Panc1 (cell line): ENCODE measurements around the gene IGFBP7. TPM values are rescaled to one million over a fixed set of nuclear protein-coding genes. Genes with fewer than 3 reads are reported as not detected.

Experiments
- ATAC-seq: fragments of 200-7000 bp; cut with Tn5 transposase; 2 replicates; pipeline ENCODE4 v1.9.1; 2020; ENCODE audit warnings: mild to moderate bottlenecking, moderate library complexity
- BruUV-seq: library from RNA; stranded (reverse); fragments of 400-500 nt; replicated peaks from 2 replicates; lab custom pipeline; 2021; lab: Mats Ljungman, UMichigan
- CTCF ChIA-PET: fragments of 300-600 bp; sonication (Branson Sonifier 250); formaldehyde crosslinking; loops from one replicate; lab custom pipeline; 2022; ENCODE audit warnings: antibody characterized with exemption; lab: Charles Lee
- POLR2A ChIA-PET: fragments of 300-600 bp; sonication (Branson Sonifier 250); formaldehyde crosslinking; loops from one replicate; lab custom pipeline; 2022; ENCODE audit warnings: antibody characterized with exemption; lab: Charles Lee
- DNase-seq: peaks from one replicate; pipeline ENCODE4 v3.0.0-alpha.2; 2010; ENCODE audit warnings: low read depth, low spot score
- H3K27ac ChIP-seq: 2 replicates; pipeline ENCODE4 v1.5.1; 2011; ENCODE audit warnings: mild to moderate bottlenecking, low read length, inconsistent platforms
- H3K27me3 ChIP-seq: fragments of 200-500 bp; sonication (Bioruptor generic); 2 replicates; pipeline ENCODE4 v1.6.0; 2014; ENCODE audit warnings: low read length, inconsistent platforms; ENCODE audit not compliant: control insufficient read depth, insufficient read depth
- H3K36me3 ChIP-seq: fragments of 200-500 bp; sonication (Bioruptor generic); 2 replicates; pipeline ENCODE4 v1.5.1; 2014; ENCODE audit warnings: inconsistent platforms, mild to moderate bottlenecking, low read length, moderate library complexity; ENCODE audit not compliant: control insufficient read depth, insufficient read depth
- H3K4me1 ChIP-seq: 2 replicates; pipeline ENCODE4 v1.5.1; 2011; ENCODE audit warnings: inconsistent platforms, mild to moderate bottlenecking, low read length, moderate library complexity; ENCODE audit not compliant: control insufficient read depth, insufficient read depth
- H3K4me3 ChIP-seq, 2 experiments: 2 replicates each; pipeline ENCODE4 v1.5.1; 2011 to 2012; ENCODE audit warnings: low read depth in 2 of 2, low read length in 2 of 2, mild to moderate bottlenecking in 2 of 2, inconsistent platforms in 1 of 2, moderate library complexity in 1 of 2
- H3K9me3 ChIP-seq: fragments of 200-500 bp; sonication (Bioruptor generic); 2 replicates; pipeline ENCODE4 v1.5.1; 2014; ENCODE audit warnings: low read depth, mild to moderate bottlenecking, inconsistent platforms, low read length, moderate library complexity; ENCODE audit not compliant: control insufficient read depth, insufficient read depth
- POLR2AphosphoS5 ChIP-seq: IDR thresholded peaks from 2 replicates; pipeline ENCODE4 v1.6.1; 2012; ENCODE audit warnings: mild to moderate bottlenecking, low read depth, low read length, moderate library complexity
- SIN3A ChIP-seq: IDR thresholded peaks from 2 replicates; pipeline ENCODE4 v1.6.1; 2012; ENCODE audit warnings: low read depth, mild to moderate bottlenecking, low read length, moderate library complexity, borderline replicate concordance; ENCODE audit not compliant: insufficient read depth
- TCF7L2 ChIP-seq: IDR thresholded peaks from 2 replicates; pipeline ENCODE4 v1.6.1; 2011; ENCODE audit warnings: mild to moderate bottlenecking, low read depth, low read length, inconsistent platforms
- in situ Hi-C: cut with HindIII; loops from 2 replicates; pipeline ENCODE4 v1.10.0; 2016; ENCODE audit warnings: low sequenced_read_pairs, low pct_unique_long_range_greater_than_20kb
- intact Hi-C: fragments of 100-400 bp; cut with micrococcal nuclease; formaldehyde crosslinking; loops from one replicate; pipeline ENCODE4 v1.10.0; 2022; ENCODE audit not compliant: unreplicated experiment
- total RNA-seq: library from RNA; stranded (reverse); gene quantifications from one replicate; pipeline ENCODE4 v1.2.1, GENCODE V29; 2021; ENCODE audit not compliant: unreplicated experiment
- TF ChIP-seq, protein P1 (sequence below), 2 experiments: IDR thresholded peaks; 2 replicates each; pipeline ENCODE4 v1.6.1; 2011 to 2012; ENCODE audit warnings: low read depth in 2 of 2, control low read depth in 1 of 2, low read length in 1 of 2, mild to moderate bottlenecking in 1 of 2, moderate library complexity in 1 of 2; ENCODE audit not compliant: insufficient read depth in 1 of 2
- TF ChIP-seq, protein P2 (sequence below): fragments of 450-650 bp; IDR thresholded peaks from 2 replicates; pipeline ENCODE4 v1.5.1; 2017; ENCODE audit warnings: mild to moderate bottlenecking

IGFBP7 gene
- total RNA-seq, 1 experiment from 2014 or later = 9.5 TPM

DNA sequence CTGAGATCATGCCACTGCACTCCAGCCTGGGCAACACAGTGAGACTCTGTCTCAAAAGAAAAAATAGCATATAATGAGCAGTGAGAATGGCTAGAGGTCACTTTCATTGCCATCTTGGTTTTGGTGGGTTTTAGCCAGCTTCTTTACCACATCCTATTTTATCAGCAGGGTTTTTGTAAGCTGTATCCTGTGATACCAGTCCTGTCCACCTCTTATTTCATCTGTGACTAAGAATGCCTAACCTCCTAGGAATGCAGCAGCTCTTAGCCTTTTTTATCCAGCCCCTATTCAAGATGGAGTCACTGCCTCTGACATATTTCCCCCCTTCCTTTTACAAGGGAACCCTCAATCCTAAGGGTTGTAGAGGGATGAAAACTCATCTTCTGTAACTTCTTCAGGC lies 26.1 kb upstream of the IGFBP7 start:
- no peak for DNase-seq
- H3K4me1 ChIP-seq = no peaks in the 10 kb centered on the region
- POLR2A ChIA-PET = no interaction called here
- H3K4me3 ChIP-seq = no peak overlapping the region
- intact Hi-C loops (no loop called here), in situ Hi-C loops (no loop called here)
- TF ChIP-seq SIN3A = no peak
- TF ChIP-seq TCF7L2 = no peak
- no peak for TF ChIP-seq POLR2AphosphoS5
- TF ChIP-seq, protein P1, sequence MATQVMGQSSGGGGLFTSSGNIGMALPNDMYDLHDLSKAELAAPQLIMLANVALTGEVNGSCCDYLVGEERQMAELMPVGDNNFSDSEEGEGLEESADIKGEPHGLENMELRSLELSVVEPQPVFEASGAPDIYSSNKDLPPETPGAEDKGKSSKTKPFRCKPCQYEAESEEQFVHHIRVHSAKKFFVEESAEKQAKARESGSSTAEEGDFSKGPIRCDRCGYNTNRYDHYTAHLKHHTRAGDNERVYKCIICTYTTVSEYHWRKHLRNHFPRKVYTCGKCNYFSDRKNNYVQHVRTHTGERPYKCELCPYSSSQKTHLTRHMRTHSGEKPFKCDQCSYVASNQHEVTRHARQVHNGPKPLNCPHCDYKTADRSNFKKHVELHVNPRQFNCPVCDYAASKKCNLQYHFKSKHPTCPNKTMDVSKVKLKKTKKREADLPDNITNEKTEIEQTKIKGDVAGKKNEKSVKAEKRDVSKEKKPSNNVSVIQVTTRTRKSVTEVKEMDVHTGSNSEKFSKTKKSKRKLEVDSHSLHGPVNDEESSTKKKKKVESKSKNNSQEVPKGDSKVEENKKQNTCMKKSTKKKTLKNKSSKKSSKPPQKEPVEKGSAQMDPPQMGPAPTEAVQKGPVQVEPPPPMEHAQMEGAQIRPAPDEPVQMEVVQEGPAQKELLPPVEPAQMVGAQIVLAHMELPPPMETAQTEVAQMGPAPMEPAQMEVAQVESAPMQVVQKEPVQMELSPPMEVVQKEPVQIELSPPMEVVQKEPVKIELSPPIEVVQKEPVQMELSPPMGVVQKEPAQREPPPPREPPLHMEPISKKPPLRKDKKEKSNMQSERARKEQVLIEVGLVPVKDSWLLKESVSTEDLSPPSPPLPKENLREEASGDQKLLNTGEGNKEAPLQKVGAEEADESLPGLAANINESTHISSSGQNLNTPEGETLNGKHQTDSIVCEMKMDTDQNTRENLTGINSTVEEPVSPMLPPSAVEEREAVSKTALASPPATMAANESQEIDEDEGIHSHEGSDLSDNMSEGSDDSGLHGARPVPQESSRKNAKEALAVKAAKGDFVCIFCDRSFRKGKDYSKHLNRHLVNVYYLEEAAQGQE (IDR thresholded peaks at IDR 0.05; ENCODE audit: insufficient read depth in 1 of 2, low read depth in 2 of 2, low read length in 1 of 2) = no peak
- TF ChIP-seq, protein P2, sequence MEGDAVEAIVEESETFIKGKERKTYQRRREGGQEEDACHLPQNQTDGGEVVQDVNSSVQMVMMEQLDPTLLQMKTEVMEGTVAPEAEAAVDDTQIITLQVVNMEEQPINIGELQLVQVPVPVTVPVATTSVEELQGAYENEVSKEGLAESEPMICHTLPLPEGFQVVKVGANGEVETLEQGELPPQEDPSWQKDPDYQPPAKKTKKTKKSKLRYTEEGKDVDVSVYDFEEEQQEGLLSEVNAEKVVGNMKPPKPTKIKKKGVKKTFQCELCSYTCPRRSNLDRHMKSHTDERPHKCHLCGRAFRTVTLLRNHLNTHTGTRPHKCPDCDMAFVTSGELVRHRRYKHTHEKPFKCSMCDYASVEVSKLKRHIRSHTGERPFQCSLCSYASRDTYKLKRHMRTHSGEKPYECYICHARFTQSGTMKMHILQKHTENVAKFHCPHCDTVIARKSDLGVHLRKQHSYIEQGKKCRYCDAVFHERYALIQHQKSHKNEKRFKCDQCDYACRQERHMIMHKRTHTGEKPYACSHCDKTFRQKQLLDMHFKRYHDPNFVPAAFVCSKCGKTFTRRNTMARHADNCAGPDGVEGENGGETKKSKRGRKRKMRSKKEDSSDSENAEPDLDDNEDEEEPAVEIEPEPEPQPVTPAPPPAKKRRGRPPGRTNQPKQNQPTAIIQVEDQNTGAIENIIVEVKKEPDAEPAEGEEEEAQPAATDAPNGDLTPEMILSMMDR = no peak
- CTCF ChIA-PET = no interaction called here
- no peak overlapping the region for H3K27ac ChIP-seq
- no peak for ATAC-seq
- H3K9me3 ChIP-seq = no peaks in the 10 kb centered on the region
- H3K27me3 ChIP-seq = no peaks in the 10 kb centered on the region
- BruUV-seq = no TSS peak
- H3K36me3 ChIP-seq = no peaks in the 10 kb centered on the region

DNA sequence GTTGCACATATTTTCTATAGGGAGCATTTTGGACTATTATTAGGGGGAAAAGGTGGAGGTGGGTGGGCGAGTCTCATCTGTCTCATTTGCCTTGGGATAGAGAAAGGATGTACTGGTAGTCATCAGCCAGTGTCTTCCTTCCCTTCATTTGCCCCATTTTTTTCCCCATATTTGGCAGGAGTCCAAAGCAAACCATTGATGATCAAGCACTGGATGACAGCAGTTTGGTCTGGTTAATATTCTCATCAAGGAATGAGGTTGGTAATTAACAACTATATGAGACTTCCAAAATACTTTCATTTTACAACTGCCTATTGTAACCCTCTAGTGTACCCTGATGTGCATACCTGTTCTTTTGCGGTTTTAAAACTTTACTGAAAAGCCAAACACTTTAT lies 22.6 kb upstream of the IGFBP7 start:
- intact Hi-C loops = no loop called here
- TF ChIP-seq, protein P1 (IDR thresholded peaks at IDR 0.05; ENCODE audit: insufficient read depth in 1 of 2, low read depth in 2 of 2, low read length in 1 of 2) = no peak
- no peak for TF ChIP-seq SIN3A
- no peak for TF ChIP-seq POLR2AphosphoS5
- TF ChIP-seq, protein P2 = no peak
- TF ChIP-seq TCF7L2 = no peak
- Histone ChIP-seq H3K27me3 (no peaks in the 10 kb centered on the region), H3K9me3 (no peaks in the 10 kb centered on the region), H3K36me3 (no peaks in the 10 kb centered on the region), H3K27ac (no peak overlapping the region), H3K4me1 (no peaks in the 10 kb centered on the region), H3K4me3 (no peak overlapping the region)
- in situ Hi-C loops = no loop called here
- BruUV-seq = no TSS peak
- no peak for ATAC-seq
- POLR2A ChIA-PET = no interaction called here
- CTCF ChIA-PET = no interaction called here
- no peak for DNase-seq
